HEK293 (cell line): Measurements from ENCODE around the gene DGKZ.

ENCODE experiments used
- CTCF ChIA-PET: fragments of 350-600 bp; formaldehyde crosslinking; extraction: SDS; loops from one replicate; lab custom pipeline; 2021; ENCODE audit warnings: antibody characterized with exemption; lab: Yijun Ruan, JAX
- POLR2A ChIA-PET: fragments of 300-600 bp; formaldehyde crosslinking; extraction: SDS; loops from one replicate; lab custom pipeline; 2020; ENCODE audit warnings: antibody characterized with exemption, inconsistent platforms; lab: Yijun Ruan, JAX
- H3K27ac ChIP-seq: fragments of 200-500 bp; sonication (Bioruptor generic); 2 replicates; pipeline ENCODE4 v1.5.1; 2014; ENCODE audit warnings: low read depth, low read length, control low read depth, inconsistent platforms; ENCODE audit errors: extremely low read depth
- H3K36me3 ChIP-seq, 2 experiments: fragments of 200-500 bp in 1 of 2; sonication (Bioruptor generic) in 1 of 2; 1 replicate in 1 of 2; 2 replicates in 1 of 2; pipeline ENCODE4 v1.5.1; 2014 to 2017; ENCODE audit warnings: inconsistent platforms in 2 of 2, low read length in 2 of 2; ENCODE audit not compliant: control insufficient read depth in 2 of 2, insufficient read depth in 1 of 2
- H3K4me1 ChIP-seq: fragments of 200-500 bp; sonication (Bioruptor generic); 2 replicates; pipeline ENCODE4 v1.5.1; 2014; ENCODE audit warnings: mild to moderate bottlenecking, low read length, inconsistent platforms; ENCODE audit not compliant: control insufficient read depth, insufficient read depth
- H3K4me3 ChIP-seq: 2 replicates; pipeline ENCODE4 v1.5.1; 2011; ENCODE audit warnings: low read depth, mild to moderate bottlenecking, control low read depth, low read length, moderate library complexity
- H3K9me3 ChIP-seq: fragments of 200-500 bp; sonication (Bioruptor generic); 2 replicates; pipeline ENCODE4 v1.5.1; 2014; ENCODE audit warnings: low read depth, low read length, inconsistent platforms; ENCODE audit not compliant: control insufficient read depth, insufficient read depth
- EGR2 ChIP-seq: fragments of 450-650 bp; formaldehyde crosslinking; IDR thresholded peaks from 2 replicates; pipeline ENCODE4 v1.5.1; 2016; ENCODE audit warnings: low read depth, missing biosample characterization, missing genetic modification characterization
- ELK4 ChIP-seq: IDR thresholded peaks from 2 replicates; pipeline ENCODE4 v1.6.1; 2011; ENCODE audit warnings: mild to moderate bottlenecking, low read depth, low read length, borderline replicate concordance
- GLI4 ChIP-seq: fragments of 450-650 bp; formaldehyde crosslinking; IDR thresholded peaks from 2 replicates; pipeline ENCODE4 v1.5.1; 2016; ENCODE audit warnings: missing biosample characterization, missing genetic modification characterization
- INSM2 ChIP-seq: fragments of 450-650 bp; formaldehyde crosslinking; IDR thresholded peaks from 2 replicates; pipeline ENCODE4 v1.5.1; 2016; ENCODE audit warnings: missing biosample characterization, missing genetic modification characterization
- PRDM1 ChIP-seq: fragments of 450-650 bp; formaldehyde crosslinking; IDR thresholded peaks from 2 replicates; pipeline ENCODE4; 2016; ENCODE audit warnings: missing biosample characterization, missing genetic modification characterization
- SP7 ChIP-seq: fragments of 450-650 bp; formaldehyde crosslinking; IDR thresholded peaks from 2 replicates; pipeline ENCODE4 v1.5.1; 2016; ENCODE audit warnings: missing biosample characterization, missing genetic modification characterization
- ZBTB1 ChIP-seq: fragments of 450-650 bp; formaldehyde crosslinking; IDR thresholded peaks from 2 replicates; pipeline ENCODE4 v1.5.1; 2016; ENCODE audit warnings: missing biosample characterization, missing genetic modification characterization
- ZBTB17 ChIP-seq: fragments of 450-650 bp; formaldehyde crosslinking; IDR thresholded peaks from 2 replicates; pipeline ENCODE4 v1.5.1; 2016; ENCODE audit warnings: missing biosample characterization, missing genetic modification characterization
- ZBTB26 ChIP-seq: fragments of 450-650 bp; formaldehyde crosslinking; optimal IDR thresholded peaks from 2 replicates; pipeline ENCODE3; 2016; ENCODE audit warnings: missing biosample characterization, mild to moderate bottlenecking, missing genetic modification characterization
- ZFHX2 ChIP-seq: fragments of 450-650 bp; formaldehyde crosslinking; conservative IDR thresholded peaks from 2 replicates; pipeline ENCODE4 v1.5.1; 2016; ENCODE audit warnings: missing biosample characterization, missing genetic modification characterization
- ZNF121 ChIP-seq: fragments of 450-650 bp; formaldehyde crosslinking; IDR thresholded peaks from 2 replicates; pipeline ENCODE4 v1.5.1; 2016; ENCODE audit warnings: missing biosample characterization, missing genetic modification characterization
- ZNF175 ChIP-seq: fragments of 450-650 bp; formaldehyde crosslinking; IDR thresholded peaks from 2 replicates; pipeline ENCODE4 v1.5.1; 2016; ENCODE audit warnings: missing biosample characterization, missing genetic modification characterization
- ZNF426 ChIP-seq: fragments of 450-650 bp; formaldehyde crosslinking; IDR thresholded peaks from 2 replicates; pipeline ENCODE4 v1.5.1; 2017; ENCODE audit warnings: missing biosample characterization, missing genetic modification characterization, mild to moderate bottlenecking, inconsistent platforms, moderate library complexity
- ZNF521 ChIP-seq: fragments of 450-650 bp; formaldehyde crosslinking; IDR thresholded peaks from 2 replicates; pipeline ENCODE4 v1.5.1; 2017; ENCODE audit warnings: missing biosample characterization, mild to moderate bottlenecking, missing genetic modification characterization
- ZNF692 ChIP-seq: fragments of 450-650 bp; formaldehyde crosslinking; IDR thresholded peaks from 2 replicates; pipeline ENCODE4 v1.5.1; 2016; ENCODE audit warnings: missing biosample characterization, missing genetic modification characterization
- ZNF707 ChIP-seq: fragments of 450-650 bp; formaldehyde crosslinking; IDR thresholded peaks from 2 replicates; pipeline ENCODE4 v1.5.1; 2016; ENCODE audit warnings: missing biosample characterization, missing genetic modification characterization
- ZSCAN30 ChIP-seq: fragments of 450-650 bp; IDR thresholded peaks from 2 replicates; pipeline ENCODE4 v1.5.1; 2018; ENCODE audit warnings: missing biosample characterization, mild to moderate bottlenecking, missing genetic modification characterization, moderate library complexity

The DGKZ gene

GRCh38 chr11:46326813-46327416, 20.3 kb upstream of the DGKZ start:
- Histone ChIP-seq H3K4me1 (no peaks in the 10 kb centered on the region), H3K27ac (no peak overlapping the region), H3K4me3 (no peak overlapping the region), H3K9me3 (no peaks in the 10 kb centered on the region), H3K36me3 (no peaks in the 10 kb centered on the region)
- TF ChIP-seq ZNF692 (tag by site-specific recombination) = no peak
- TF ChIP-seq ZNF707 (tag by site-specific recombination) = no peak
- peak; percentile 58; the same call in 1 of the 2 replicates for TF ChIP-seq SP7
- TF ChIP-seq ZBTB1 (tag by site-specific recombination) = no peak
- TF ChIP-seq ZNF521 = no peak
- TF ChIP-seq ZBTB26 (tag by site-specific recombination) = no peak
- no peak for TF ChIP-seq ZSCAN30 (tag by site-specific recombination)
- TF ChIP-seq ELK4 = no peak
- TF ChIP-seq ZNF121 (tag by site-specific recombination) = peak; percentile 70; the same call in 1 of the 2 replicates
- no peak for TF ChIP-seq INSM2 (tag by site-specific recombination)
- TF ChIP-seq GLI4 = no peak
- no peak for TF ChIP-seq ZNF426 (tag by site-specific recombination)
- peak; percentile 76 for TF ChIP-seq ZBTB17
- POLR2A ChIA-PET = no interaction called here
- CTCF ChIA-PET = no interaction called here

GRCh38 chr11:46327829-46328228, 19.4 kb upstream of the DGKZ start:
- CTCF ChIA-PET = interaction anchor here (0.5 to 1.5 kb wide), 5 partner anchors 12 to 1029 kb away, joined by 3 to 6 read pairs (median 4); no protein-coding TSS in a partner anchor
- POLR2A ChIA-PET = no interaction called here
- TF ChIP-seq PRDM1 (tag by site-specific recombination) (no peak), ZFHX2 (tag by site-specific recombination) (0 out of 2 replicates have a peak, but pooled peaks have one; percentile 21), EGR2 (tag by site-specific recombination) (0 out of 2 replicates have a peak, but pooled peaks have one; percentile 19), ZNF175 (tag by site-specific recombination) (no peak)

More at GRCh38 chr11:46327829-46328228, 19.4 kb upstream of the DGKZ start:
- H3K4me1 ChIP-seq = no peaks in the 10 kb centered on the region
- no peak overlapping the region for H3K4me3 ChIP-seq
- H3K27ac ChIP-seq = no peak overlapping the region
- H3K9me3 ChIP-seq = no peaks in the 10 kb centered on the region
- H3K36me3 ChIP-seq = no peaks in the 10 kb centered on the region
